Activated CD4-positive, CD25-positive, alpha-beta regulatory T cell (primary cell): ENCODE results near the gene SMIM36.
"Not testable (repeated sequence)": the region's sequence is repeated elsewhere in the genome, so short reads cannot be mapped to it uniquely, and the experiment has no call there.

ENCODE experiments used
- DNase-seq, 4 experiments: peaks; one replicate each; lab custom pipeline; 2025; lab: John Stamatoyannopoulos, UW

Gene SMIM36

DNA sequence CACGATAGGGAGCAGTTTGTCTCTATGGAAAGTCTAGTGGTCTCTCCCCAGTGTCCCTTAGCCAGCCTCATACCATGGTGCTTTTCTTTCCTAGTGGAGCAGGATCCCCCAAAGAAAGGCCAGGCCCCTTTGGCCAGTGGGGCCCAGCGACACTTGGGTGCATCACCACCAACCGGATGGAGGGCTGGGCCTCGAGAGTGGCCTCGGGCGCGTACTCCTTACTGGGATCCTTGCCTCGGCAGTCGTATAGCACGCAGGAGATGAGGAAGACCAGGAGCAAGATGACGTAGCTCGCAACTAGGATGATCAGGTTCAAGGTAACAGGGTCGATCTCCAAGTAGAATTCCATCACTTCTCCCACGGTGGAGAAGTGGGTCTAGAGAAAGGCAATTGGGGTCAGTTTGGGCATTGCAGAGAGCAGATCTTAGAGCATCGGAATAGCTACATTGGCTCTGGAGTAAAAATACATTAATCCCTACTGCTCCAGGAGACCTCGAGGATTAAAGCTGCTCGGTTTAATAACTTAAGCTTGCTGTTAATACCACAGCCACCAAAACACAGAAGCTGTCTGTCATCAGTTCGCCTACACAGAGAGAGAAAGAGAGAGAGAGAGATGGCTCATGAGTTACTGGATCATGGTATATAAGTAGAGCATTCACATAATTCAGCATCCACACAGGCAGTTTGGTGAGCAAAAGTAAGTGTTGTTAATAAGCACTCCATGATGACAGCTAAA is at the start of gene SMIM36:
Gene SMIM36, minus strand, starts transcription at position 467 of the 736 bp plus-strand sequence.
- DNase-seq, result no peak

DNA sequence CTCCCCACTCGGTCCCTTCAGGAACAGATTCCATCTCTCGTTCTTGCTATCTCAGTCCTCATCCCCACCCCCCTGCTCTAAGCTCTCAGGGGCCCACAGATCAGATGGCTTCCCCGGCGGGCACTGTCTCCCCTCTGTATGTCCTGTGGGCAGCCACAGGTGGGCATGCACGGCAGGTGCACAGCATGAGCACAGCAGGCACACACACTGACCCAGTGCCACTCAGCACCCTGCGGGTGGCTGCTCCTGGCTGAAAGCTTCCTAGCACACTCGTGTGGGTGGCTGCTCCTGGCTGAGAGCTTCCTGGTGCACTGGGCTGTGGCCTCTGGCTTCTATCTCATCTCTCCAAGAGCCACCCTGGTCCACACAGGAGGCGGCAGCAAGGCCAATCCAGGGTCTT is 44.5 kb upstream of the SMIM36 start:
- no peak for DNase-seq

DNA sequence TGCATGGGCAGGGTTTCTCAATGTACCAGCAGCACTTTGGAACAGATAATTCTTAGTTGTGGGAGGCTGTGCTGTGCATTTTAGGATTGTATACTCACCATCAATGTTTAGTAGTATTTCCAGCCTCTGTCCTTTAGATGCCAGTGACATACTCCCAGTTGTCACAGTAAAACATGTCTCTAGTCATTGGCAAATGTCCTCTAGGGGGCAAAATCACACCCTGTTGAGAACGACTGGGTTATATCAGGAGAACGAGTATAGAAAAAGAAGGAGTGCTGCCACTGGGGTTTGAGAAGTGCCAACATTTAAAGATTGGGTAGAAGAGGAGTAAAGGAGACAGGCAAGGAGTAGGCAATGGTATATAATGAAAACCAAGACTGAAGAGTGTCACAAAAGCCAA is 37.9 kb upstream of the SMIM36 start:
- DNase-seq, result no peak

DNA sequence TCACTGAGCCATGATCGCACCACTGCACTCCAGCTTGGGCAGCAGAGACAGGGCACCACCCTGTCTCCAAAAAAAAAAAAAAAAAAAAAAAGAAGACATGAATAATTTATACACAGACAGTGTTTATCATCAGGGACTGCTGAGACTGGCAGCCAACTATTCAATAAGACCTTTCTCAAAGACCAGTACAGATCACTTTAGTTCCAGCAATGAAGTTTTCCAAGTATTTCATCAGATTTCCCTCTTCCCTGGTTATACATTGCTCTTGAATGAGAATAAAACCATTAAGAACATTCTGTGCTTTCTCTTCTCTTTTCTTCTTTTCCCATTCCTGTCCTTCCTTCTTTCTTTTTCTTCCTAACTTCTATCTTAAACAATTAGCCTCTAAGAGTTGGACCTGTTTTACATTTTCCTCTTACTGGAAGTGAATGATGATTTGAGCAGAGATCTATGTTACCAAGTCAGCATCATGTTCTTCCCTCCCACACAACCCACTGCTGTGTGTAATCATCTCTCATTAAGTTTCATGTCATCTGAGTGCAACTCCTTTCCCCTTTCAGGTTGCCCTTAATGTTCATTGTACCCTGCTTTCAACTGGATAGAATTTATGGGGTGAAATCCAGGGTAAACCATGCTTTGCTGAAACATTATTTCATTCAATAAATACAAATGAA is 35.9 kb upstream of the SMIM36 start:
- no peak for DNase-seq

DNA sequence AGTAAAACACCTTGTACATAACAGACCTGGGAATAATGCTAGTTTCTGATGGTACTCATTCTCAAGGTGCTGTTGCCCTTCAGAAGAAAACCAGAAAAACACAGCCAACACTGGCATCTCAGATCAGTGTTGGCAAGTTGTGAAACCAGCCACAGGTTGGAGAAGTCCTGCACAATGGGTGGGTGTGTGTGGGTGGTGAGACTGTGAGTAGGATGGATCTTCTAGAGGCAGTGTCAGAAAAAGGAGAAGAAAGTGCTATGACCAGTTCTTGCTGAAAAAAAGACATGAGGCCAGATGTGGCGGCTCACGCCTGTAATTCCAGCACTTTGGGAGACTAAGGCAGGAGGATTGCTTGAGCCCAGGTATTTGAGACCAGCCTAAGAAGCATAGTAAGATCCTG is 35.2 kb upstream of the SMIM36 start:
- DNase-seq, result no peak

DNA sequence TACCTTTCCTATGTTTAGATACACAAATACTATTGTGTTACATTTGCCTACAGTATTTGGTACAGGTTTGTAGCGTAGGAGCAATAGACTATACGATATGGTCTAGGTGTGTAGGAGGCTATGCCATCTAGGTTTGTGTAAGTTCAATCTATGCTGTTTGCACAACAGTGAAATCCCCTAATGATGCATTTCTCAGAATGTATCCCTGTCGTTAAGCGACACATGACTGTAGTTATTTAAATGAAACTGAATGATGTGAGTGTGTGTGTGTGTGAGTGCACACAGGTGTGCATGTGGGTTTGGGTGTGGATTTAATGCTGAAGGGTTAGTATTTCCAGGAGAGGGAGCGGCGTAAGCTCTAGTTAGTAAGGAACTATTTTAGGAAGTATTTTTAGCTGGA is 34.6 kb upstream of the SMIM36 start:
- no peak for DNase-seq

DNA sequence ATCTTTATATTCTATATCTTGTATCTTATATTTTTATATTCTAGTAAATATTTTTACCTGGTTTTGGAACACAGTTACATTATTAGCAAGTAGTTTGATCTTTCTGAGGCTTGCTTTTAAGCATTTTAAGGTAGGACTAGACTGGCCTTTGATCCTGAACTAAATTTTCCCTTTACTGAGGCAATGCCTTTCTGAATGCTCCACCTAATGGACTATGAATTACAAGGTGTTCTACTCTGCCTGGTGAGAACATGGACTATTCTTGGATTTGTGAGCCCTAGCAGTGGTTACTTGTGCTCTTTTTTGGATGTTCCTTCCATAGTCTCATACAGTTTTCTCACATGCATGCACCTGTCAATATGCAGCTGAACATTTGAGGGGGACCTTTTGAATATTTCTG is 32.5 kb upstream of the SMIM36 start:
- no peak for DNase-seq

DNA sequence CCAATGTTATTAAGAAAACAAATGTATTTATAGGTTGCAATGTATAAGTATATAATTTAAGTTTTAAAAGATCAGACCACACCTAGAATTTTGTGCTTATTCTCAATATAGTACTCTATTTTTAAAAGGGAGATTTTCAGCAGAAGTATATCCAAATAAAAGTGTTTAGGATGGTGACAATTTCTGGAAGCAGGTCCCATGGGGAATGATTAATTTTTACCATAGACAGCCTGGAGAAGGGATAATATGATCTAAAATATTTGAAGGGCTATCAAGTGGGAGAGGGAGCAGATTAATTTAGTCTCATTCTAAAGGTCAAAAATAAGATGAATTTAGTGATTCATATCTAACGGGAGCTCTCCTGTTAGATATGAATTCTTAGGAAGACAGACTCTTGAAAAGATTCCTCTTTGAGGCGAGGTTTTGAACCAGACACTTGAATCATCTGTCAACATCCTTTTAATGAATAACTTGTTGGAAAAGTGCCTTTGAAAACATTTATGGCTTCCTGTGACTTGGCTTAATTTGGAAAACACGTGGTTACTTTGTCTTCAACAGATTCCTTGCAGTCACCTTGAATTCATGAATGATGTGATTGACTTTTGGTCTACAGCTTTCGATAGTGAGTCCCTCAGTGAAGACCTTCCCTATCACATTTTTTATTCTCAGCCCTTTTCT is 29.3 kb upstream of the SMIM36 start:
- DNase-seq, result no peak

DNA sequence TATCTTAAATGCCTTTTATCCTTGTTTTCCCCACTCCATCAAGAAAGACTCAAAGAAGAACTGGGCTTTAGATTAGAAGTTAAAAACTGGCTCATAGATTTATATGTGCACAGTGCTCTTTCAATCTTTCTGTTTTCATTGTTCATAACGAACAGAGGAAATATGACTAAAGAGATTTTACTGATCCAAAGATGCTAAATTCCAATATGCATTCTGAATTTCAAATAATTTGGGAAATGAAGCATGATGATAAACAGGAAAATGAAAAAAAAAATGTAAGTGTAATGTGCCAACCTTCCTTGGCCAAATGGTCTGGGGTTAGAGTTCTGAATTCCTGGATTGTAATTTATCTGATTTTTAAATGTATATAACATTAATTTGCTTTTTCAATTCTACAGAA is 25.0 kb upstream of the SMIM36 start:
- no peak for DNase-seq

DNA sequence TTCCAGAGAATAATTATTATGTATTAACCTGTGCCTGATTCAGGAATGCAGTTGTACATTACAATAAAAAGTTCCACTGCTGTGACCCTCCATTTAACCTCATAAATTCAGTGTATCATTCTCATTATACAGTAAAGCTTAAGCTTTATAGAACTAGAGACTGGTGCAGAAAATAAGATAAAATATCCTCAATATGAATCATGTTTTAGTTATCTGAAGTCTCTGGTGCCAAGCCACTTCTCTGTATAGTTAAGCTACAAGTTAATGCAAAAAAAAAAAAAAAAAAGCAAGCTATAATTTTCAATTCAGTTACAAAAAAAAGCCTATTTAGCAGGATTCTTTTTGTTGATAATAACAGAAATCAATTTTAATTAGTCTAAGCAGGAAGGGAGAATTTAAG is 22.4 kb upstream of the SMIM36 start:
- no peak for DNase-seq

DNA sequence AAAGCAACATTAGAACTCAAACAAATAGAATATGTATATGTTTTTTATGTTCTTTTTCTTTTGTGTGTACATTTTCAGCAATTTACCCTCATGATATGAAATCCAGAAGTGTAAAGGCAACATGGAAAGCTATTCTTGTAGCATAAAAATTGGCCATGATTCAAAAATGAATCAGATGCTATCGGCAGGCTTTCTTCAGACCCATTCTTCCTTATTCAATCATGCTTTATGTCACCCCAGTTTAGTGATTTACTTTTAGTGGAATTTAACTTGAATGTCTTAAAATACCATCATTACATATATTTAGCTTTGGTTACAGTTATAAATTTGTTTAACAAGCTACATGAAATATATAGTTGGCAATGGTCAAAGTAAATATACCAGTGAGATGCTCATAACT is 21.4 kb upstream of the SMIM36 start:
- no peak for DNase-seq

DNA sequence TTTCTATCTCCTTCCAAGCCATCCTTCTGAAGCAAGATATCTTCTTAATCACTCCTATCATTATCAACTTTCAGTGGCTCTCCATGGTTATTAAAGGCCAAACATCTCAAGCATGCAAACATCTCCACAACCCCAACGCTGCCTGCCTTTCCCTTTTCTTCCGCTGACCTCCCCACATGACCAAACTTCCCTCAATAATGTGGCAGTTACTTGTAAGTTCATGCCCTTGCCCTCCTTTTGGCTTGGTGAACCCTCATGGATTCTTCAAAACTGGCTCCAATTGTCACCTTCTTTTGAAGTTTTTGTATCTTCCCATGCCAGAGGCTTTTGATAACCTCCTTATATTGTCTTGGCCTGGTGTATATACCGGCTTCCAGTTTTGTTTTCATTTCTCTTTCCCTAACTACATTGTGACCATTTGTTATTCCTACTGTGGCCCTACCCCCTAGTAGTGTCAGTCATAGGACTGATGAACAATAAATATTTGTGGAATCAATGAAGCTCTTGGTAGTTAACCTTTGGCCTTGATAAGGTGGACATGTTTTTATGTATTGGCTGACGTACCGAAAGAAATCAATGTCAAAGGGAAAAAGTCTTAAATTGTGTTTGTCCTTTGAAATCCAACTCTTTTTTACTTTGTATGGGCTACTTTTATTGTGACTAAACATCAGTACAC is 19.9 kb upstream of the SMIM36 start:
- no peak for DNase-seq

DNA sequence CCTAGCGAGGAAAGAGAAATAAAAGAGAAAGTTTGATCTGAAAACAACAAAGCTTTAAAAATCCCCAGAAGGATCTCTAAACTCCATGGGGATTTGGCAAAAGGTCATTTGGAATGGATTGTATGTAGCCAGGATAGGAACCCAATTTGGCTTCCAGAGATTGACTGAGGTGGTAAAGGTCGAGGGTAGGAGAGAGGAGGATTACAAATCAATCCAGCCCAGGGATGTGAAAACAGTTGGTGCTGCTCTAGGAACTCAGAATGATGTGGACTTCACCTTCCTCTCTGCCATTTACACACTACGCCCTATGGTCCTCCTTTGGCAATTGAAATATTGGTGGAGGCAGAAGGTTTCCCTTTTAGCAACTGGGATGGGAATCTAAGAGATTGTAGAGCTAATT is 18.8 kb upstream of the SMIM36 start:
- DNase-seq, result no peak

DNA sequence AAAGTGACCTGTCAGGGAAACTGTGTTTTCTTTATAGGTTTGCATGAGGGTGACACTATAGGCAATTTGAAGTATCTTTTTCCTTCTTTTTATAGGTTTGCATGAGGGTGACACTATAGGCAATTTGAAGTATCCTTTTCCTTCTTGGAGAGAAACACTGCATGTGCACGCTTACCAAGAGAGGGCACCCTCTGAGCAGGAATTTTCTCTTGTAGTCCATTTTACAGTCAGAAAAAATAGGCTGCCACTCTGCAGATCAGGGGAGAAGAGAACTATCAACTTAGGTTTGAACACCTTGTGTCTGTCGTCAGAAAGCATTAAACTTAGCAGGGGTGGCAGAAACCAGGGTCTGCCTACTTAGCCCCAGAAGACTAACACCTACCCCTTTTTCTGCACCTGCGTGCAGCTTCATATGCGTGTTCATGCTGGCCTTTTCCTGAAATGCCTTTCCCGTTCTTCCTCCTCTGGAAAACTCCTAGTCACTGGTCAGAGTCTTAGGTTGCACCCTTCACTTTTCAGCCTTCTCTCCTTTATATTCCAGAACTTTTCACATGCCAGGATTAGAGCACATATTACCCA is 16.4 kb upstream of the SMIM36 start:
- DNase-seq, result no peak

DNA sequence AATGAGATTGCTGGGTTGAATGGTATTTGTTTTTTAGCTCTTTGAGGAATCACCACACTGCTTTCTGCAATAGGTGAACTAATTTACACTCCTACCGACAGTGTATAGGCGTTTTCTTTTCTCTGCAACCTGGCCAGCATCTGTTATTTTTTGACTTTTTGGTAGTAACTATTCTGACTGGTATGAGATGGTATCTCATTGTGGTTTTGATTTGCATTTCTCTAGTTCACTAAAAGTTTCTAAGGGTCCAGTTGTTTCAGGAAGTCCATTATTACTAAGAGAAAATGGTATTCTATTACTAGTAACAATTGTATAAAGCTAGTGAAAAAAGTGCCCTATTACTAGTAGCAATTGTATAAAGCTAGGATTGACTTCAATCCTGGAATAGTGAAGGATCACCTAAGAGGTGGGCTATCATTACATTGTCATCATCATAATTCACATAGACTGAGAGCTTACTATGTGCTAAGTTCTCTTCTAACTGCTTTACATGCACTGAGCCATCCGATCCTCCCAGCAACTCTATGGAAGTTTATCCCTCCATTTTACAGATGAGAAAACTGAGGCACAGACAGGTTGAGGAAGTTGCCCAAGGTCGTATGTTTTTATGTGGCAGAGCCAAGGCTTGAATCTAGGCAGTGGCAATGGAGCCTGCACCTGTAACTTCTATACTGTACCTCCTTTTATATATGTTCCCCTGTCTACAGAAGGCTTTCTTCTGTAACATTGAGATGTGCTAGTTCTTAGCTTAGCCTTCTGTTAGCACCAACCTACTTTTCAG is 13.4 kb upstream of the SMIM36 start:
- no peak for DNase-seq

DNA sequence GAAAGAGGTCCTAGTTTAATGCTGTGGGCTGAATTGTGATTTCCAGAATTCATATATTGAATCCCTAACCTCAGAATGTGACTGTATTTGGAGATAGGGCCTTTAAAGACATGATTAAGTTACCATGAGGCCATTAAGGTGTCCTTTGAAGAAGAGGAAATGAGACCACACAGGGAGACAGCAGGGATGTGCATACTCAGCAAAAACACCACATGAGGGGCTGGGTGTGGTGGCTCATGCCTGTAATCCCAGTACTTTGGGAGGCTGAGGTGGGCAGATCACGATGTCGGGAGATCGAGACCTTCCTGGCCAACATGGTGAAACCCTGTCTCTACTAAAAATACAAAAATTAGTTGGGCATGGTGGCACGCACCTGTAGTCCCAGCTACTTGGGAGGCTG is 11.8 kb upstream of the SMIM36 start:
- DNase-seq, result not testable (repeated sequence)

DNA sequence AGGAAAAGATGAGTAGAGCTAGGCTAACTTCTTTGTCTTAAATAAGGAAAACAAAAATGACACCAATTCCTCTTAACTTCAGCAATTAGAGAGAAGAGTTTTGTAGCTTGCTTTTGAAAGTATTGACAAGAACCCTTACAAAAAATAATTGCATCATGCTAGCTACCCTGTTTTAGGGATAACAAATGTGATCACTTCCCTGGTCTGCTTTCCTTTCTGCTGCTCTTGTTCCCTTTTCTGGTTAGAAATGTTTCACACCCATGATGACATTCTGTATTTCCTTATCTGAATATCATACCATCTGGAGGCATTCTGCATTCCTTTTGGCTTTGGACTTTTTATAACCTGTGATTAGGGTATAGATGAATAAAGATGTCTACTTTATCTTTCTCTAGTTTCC is 9.9 kb upstream of the SMIM36 start:
- no peak for DNase-seq

DNA sequence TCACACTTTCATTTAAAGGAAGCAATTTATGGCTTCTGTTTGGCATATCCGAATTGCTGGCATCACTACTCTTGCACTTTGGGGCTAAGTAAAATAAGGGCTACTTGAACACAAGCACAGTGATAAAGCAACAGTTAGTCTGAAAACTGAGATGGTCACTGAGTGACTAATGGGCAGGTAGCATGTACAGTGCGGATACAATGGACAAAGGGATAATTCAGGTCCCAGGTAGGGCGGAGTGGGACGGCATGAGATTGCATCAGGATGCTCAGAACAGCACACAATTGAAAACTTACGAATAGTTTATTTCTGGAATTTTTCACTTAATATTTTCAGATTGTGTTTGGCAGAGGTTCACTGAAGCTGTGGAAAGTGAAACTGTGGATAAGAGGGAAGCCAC is 9.2 kb upstream of the SMIM36 start:
- DNase-seq, result no peak

DNA sequence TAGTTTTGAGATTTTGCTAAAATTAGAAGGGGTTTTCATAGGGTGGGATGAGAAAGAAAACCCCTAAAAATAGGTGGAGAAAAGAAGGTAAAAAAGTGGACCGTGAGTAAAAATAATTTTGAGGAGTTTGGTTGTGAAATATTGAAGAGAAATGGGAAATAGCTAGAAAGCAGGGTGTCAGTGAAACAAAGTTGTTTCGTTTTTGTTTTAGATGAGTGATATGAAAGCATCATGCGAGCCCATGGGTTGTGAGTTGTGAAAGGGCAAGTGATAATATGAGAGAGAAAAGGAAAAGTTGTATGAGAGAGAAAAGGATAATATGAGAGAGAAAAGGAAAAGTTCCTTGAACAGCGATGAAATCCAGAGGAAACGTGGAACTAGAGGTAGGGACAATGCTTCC is 7.3 kb upstream of the SMIM36 start:
- no peak for DNase-seq

DNA sequence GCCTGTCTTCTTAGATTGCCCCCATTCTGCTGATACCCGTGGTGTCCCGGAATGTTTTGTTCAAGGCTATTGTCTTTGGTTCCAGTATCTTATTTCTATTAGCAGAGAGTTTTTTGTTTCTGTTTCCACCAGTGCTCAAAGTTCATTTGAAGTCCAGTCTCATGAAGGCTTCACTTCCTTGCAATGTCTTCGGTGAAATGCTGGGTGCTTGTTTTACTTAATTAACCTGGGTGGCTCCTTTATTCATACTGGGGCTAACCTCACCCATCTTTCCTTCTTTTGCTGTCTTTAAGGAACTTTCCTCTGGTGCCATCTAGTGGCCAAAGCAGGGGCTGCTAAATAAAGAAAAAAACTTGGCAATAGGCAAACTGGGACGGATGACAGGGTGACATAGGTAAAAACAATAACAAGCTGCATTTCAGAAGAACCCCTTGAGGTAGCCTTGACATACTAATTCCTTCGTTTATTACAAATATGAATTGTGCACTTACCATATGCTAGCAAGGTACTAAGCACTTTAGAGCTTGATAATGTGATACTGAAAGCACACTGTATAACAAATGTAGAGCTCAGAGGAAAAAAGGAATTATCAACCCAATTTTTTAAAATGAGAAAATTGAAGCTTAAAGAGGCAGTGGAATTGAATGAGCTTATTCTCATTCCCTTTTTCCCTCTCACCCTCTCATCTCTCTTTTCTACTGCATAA is 2.8 kb upstream of the SMIM36 start:
- peak; percentile 35 to 72 (median 52) for DNase-seq

DNA sequence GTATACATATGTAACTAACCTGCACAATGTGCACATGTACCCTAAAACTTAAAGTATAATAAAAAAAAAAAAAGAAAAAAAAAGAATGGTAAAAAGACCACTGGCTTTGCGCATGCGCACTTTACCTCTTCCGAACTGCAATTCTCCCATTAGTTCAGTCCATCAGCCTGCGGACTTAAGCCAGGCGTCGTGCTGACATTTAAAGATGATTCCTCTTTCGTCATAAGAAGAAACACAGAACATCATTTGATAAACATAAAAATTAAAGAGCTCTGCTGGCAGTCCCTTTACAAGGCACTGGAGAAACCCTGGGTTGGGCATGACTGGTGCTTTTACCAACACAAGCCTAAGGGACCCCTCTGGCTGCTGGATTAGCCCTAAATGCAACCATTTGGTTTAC is 3.6 kb downstream of the SMIM36 start:
- DNase-seq, result not testable (repeated sequence)
